Natural killer cell (primary cell): Measurements from ENCODE around the gene BRD3OS. TPM values are rescaled to one million over a fixed set of nuclear protein-coding genes. Genes with fewer than 3 reads are reported as not detected.

ENCODE experiments used
- ATAC-seq, 3 donors: fragments of 150-1000 bp in 2 of 3; fragments of 200-7000 bp in 1 of 3; cut with Tn5 transposase; 1 replicate in 1 of 3; 2 replicates in 2 of 3; pipeline ENCODE4 v1.10.0; 2021; ENCODE audit warnings: mild to moderate bottlenecking in 2 of 3, moderate library complexity in 2 of 3
- DNase-seq, 2 donors: peaks; one replicate each; pipeline versions ENCODE4 v3.0.0 to v3.0.0-alpha.2; 2013 to 2021; ENCODE audit warnings: mixed read lengths in 1 of 2
- H3K27ac ChIP-seq: one replicate; pipeline ENCODE4 v1.5.1; 2013; ENCODE audit warnings: mild to moderate bottlenecking, low read length
- H3K27me3 ChIP-seq: one replicate; pipeline ENCODE4 v1.6.1; 2013; ENCODE audit warnings: low read length; ENCODE audit not compliant: control insufficient read depth, insufficient read depth
- H3K36me3 ChIP-seq: one replicate; pipeline ENCODE4 v1.6.1; 2013; ENCODE audit warnings: low read length; ENCODE audit not compliant: control insufficient read depth, insufficient read depth
- H3K4me1 ChIP-seq: one replicate; pipeline ENCODE4 v1.6.1; 2013; ENCODE audit warnings: low read length; ENCODE audit not compliant: control insufficient read depth, insufficient read depth
- H3K4me3 ChIP-seq: one replicate; pipeline ENCODE4 v1.5.1; 2013; ENCODE audit warnings: low read length
- H3K9me3 ChIP-seq: one replicate; pipeline ENCODE4 v1.6.1; 2013; ENCODE audit warnings: low read length; ENCODE audit not compliant: control insufficient read depth, insufficient read depth
- H3K27ac Mint-ChIP-seq, 2 donors: one replicate each; pipeline ENCODE4 v1.8.0; 2022; ENCODE audit warnings: mild to moderate bottlenecking in 2 of 2, mixed read lengths in 2 of 2, moderate library complexity in 1 of 2
- H3K27me3 Mint-ChIP-seq, 2 donors: one replicate each; pipeline ENCODE4 v1.8.0; 2022; ENCODE audit warnings: low read depth in 2 of 2, mixed read lengths in 2 of 2
- H3K36me3 Mint-ChIP-seq: one replicate; pipeline ENCODE4 v1.8.0; 2022; ENCODE audit warnings: mixed read lengths
- H3K4me1 Mint-ChIP-seq, 2 donors: one replicate each; pipeline ENCODE4 v1.8.0; 2022; ENCODE audit warnings: mixed read lengths in 2 of 2
- H3K4me3 Mint-ChIP-seq: one replicate; pipeline ENCODE4 v1.8.0; 2022; ENCODE audit warnings: mild to moderate bottlenecking, moderate library complexity, mixed read lengths
- H3K9me3 Mint-ChIP-seq, 2 donors: one replicate each; pipeline ENCODE4 v1.8.0; 2022; ENCODE audit warnings: mixed read lengths in 2 of 2
- WGBS: methylation state at CpG from one replicate; pipeline ENCODE4 v1.1.7; 2013; ENCODE audit warnings: missing lambda C conversion rate; ENCODE audit not compliant: insufficient coverage; 5-methylcytosine and 5-hydroxymethylcytosine counted together
- intact Hi-C: fragments of 100-400 bp; cut with micrococcal nuclease; formaldehyde crosslinking; loops from one replicate; pipeline ENCODE4 v1.14.2; 2022
- total RNA-seq, 4 donors: library from RNA; stranded (reverse); fragments of 120-200 nt in 1 of 4; gene quantifications; one replicate each; pipeline versions ENCODE4 v1.2.3 to v1.2.4, GENCODE V29; 2013 to 2022
- TF ChIP-seq, protein P1 (sequence below): fragments of 200-600 bp; IDR thresholded peaks from one replicate; pipeline ENCODE4 v1.8.0; 2022; ENCODE audit warnings: antibody characterized with exemption

BRD3OS gene
- total RNA-seq, 3 donors from 2014 or later (not counting 1 experiment from before 2014, with no cell fraction given): 5.5 to 6.8 (median 6.5) TPM

DNA sequence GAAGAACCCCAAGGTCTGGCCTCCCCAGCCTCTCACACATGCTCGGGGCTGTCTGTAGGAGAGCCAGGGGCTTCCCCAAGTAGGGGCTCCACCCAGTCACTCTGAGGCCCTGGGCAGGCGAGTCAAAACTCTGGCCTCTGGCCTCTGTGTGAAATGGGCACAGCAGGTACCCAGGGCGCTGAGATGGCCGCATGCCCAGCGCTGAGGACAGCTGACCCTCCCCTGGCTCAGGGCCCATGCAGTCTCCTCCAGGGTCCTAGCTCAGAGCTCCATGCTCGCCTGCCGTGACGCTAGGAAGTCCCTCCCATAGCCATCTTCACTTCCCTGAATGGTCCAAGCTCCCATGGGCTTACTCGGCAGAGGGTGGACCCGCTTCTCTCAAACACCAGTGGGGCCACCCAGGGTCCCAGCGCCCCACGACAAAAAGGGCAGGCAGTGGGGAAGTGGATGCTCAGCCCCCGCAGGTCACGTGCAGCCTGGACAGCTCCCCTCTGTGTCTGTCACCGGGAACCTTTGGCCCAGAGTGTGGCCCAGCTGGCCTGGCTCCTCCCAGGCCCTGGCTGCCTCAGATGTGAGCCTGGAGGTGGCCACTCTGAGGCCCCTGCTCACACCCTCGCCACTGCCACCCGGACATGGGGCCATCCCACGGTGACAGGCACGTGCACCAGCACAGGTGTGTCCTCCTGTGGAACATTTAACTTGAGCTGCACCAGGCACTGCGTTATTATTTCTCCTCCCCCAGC lies 21.0 kb upstream of the BRD3OS start:
- Mint-ChIP-seq H3K4me3 (no peak overlapping the region), H3K27me3 (peaks cover 5 to 17% of the 10 kb centered on the region in 2 donors), H3K27ac (no peak overlapping the region), H3K4me1 (no peaks in the 10 kb centered on the region), H3K36me3 (no peaks in the 10 kb centered on the region), H3K9me3 (no peaks in the 10 kb centered on the region)
- no peak overlapping the region for H3K27ac ChIP-seq
- 82% methylated on average over 20 of the region's 20 CpGs for WGBS
- H3K9me3 ChIP-seq: no peaks in the 10 kb centered on the region
- no peaks in the 10 kb centered on the region for H3K4me1 ChIP-seq
- intact Hi-C loops: no loop called here
- DNase-seq (no peak), ATAC-seq (no peak)
- no peaks in the 10 kb centered on the region for H3K27me3 ChIP-seq
- no peaks in the 10 kb centered on the region for H3K36me3 ChIP-seq
- TF ChIP-seq, protein P1, sequence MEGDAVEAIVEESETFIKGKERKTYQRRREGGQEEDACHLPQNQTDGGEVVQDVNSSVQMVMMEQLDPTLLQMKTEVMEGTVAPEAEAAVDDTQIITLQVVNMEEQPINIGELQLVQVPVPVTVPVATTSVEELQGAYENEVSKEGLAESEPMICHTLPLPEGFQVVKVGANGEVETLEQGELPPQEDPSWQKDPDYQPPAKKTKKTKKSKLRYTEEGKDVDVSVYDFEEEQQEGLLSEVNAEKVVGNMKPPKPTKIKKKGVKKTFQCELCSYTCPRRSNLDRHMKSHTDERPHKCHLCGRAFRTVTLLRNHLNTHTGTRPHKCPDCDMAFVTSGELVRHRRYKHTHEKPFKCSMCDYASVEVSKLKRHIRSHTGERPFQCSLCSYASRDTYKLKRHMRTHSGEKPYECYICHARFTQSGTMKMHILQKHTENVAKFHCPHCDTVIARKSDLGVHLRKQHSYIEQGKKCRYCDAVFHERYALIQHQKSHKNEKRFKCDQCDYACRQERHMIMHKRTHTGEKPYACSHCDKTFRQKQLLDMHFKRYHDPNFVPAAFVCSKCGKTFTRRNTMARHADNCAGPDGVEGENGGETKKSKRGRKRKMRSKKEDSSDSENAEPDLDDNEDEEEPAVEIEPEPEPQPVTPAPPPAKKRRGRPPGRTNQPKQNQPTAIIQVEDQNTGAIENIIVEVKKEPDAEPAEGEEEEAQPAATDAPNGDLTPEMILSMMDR: no peak
- no peak overlapping the region for H3K4me3 ChIP-seq

DNA sequence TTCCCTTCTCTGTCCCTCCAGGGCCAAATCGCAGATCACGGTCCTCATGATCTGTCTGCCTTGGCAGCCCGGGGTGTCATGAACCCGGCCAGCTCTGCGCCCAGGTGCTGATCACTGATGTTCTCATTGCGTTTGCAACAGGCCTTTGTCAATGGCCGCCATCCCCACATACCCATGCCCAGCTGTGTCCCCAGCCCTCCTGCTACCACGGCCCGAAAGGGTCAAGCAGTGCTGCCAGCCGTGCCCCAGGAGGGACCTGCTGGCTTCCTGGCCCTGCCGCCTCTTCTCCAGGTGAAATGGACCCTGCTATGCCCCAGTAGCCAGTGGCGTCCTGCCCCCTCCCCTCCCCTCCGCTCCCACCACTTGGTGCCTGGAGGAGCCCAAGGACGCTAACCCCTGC lies 20.4 kb upstream of the BRD3OS start:
- no peaks in the 10 kb centered on the region for H3K36me3 ChIP-seq
- DNase-seq (no peak), ATAC-seq (no peak)
- H3K27me3 ChIP-seq: no peaks in the 10 kb centered on the region
- H3K9me3 ChIP-seq: no peaks in the 10 kb centered on the region
- Mint-ChIP-seq H3K4me1 (no peaks in the 10 kb centered on the region), H3K9me3 (no peaks in the 10 kb centered on the region), H3K27ac (no peak overlapping the region), H3K36me3 (no peaks in the 10 kb centered on the region), H3K27me3 (peaks cover 5 to 17% of the 10 kb centered on the region in 2 donors), H3K4me3 (no peak overlapping the region)
- H3K4me3 ChIP-seq: no peak overlapping the region
- no peaks in the 10 kb centered on the region for H3K4me1 ChIP-seq
- H3K27ac ChIP-seq: no peak overlapping the region
- intact Hi-C loops: no loop called here
- WGBS: 85% methylated on average over 14 of the region's 14 CpGs
- TF ChIP-seq, protein P1: no peak

DNA sequence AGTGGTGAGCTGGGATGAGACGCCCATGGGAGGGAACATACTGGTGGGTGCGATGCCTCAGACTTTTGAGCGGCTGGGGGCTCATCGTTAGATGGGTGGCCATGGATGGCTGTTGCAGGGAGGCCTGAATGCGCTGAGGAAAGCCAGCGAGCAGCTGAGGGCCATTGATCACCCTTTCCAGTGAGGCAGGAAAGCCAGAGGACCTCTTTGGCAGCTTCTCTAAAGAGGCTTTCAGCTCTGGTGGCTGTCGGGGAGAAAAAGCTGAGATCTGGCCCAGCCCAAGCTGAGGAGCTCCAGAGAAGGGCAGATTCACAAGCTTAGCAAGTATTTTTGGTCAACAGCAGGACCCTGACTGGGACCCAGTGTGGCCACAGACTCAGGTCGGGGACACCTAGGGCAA lies 19.9 kb upstream of the BRD3OS start:
- Histone ChIP-seq H3K4me3 (no peak overlapping the region), H3K9me3 (no peaks in the 10 kb centered on the region), H3K36me3 (no peaks in the 10 kb centered on the region), H3K4me1 (no peaks in the 10 kb centered on the region), H3K27ac (no peak overlapping the region), H3K27me3 (no peaks in the 10 kb centered on the region)
- Mint-ChIP-seq H3K9me3 (no peaks in the 10 kb centered on the region), H3K36me3 (no peaks in the 10 kb centered on the region), H3K4me1 (no peaks in the 10 kb centered on the region), H3K27ac (no peak overlapping the region), H3K4me3 (no peak overlapping the region), H3K27me3 (peaks cover 5 to 17% of the 10 kb centered on the region in 2 donors)
- DNase-seq: no peak
- intact Hi-C loops: no loop called here
- 94% methylated on average over 8 of the region's 8 CpGs for WGBS
- no peak for ATAC-seq
- TF ChIP-seq, protein P1: no peak

DNA sequence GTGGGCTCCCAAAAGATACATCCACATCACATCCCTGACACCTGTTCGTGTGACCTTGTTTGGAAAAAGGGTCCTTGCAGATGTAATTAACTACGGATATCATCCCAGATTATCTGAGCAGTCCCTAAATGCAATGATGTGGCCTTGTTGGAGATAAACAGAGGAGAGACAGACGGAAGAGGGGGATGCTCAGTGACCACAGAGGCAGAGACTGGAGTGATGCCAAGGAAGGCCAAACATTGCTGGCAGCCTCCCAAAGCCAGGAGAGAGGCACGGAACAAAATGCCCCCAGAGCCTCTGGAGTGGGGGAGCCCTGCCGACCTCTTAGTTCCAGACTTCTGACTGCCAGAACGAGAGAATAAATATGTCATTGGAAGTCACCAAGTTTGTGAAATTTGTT lies 18.1 kb upstream of the BRD3OS start:
- Mint-ChIP-seq H3K4me1 (no peaks in the 10 kb centered on the region), H3K27me3 (peaks cover 5 to 17% of the 10 kb centered on the region in 2 donors), H3K27ac (no peak overlapping the region), H3K4me3 (no peak overlapping the region), H3K36me3 (no peaks in the 10 kb centered on the region), H3K9me3 (no peaks in the 10 kb centered on the region)
- no peak for ATAC-seq
- TF ChIP-seq, protein P1: no peak
- Histone ChIP-seq H3K9me3 (no peaks in the 10 kb centered on the region), H3K4me1 (no peaks in the 10 kb centered on the region), H3K4me3 (no peak overlapping the region), H3K36me3 (no peaks in the 10 kb centered on the region), H3K27ac (no peak overlapping the region), H3K27me3 (no peaks in the 10 kb centered on the region)
- no peak for DNase-seq
- intact Hi-C loops: no loop called here
- 39% methylated on average over 6 of the region's 6 CpGs for WGBS
